ENCODE measurements around the gene MYH9.
"Not testable (repeated sequence)": the region's sequence is repeated elsewhere in the genome, so short reads cannot be mapped to it uniquely, and the experiment has no call there.

The MYH9 gene

GRCh38 chr22:36267896-36268485, 119.8 kb downstream of the MYH9 start:
- no peak overlapping the region for H3K27ac ChIP-seq
- ChIA-PET POLR2A (ENCODE audit: low non-redundant PET) (no interaction called here), CTCF (interaction anchor here (0.7 kb wide), 1 partner anchor 9 kb away, joined by 3 read pairs; no protein-coding TSS in a partner anchor)
- DNase-seq (ENCODE audit: low spot score), result no peak
- TF ChIP-seq, protein P1, sequence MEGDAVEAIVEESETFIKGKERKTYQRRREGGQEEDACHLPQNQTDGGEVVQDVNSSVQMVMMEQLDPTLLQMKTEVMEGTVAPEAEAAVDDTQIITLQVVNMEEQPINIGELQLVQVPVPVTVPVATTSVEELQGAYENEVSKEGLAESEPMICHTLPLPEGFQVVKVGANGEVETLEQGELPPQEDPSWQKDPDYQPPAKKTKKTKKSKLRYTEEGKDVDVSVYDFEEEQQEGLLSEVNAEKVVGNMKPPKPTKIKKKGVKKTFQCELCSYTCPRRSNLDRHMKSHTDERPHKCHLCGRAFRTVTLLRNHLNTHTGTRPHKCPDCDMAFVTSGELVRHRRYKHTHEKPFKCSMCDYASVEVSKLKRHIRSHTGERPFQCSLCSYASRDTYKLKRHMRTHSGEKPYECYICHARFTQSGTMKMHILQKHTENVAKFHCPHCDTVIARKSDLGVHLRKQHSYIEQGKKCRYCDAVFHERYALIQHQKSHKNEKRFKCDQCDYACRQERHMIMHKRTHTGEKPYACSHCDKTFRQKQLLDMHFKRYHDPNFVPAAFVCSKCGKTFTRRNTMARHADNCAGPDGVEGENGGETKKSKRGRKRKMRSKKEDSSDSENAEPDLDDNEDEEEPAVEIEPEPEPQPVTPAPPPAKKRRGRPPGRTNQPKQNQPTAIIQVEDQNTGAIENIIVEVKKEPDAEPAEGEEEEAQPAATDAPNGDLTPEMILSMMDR (conservative IDR thresholded peaks at IDR 0.05; ENCODE audit: low read depth), result no peak

DNA sequence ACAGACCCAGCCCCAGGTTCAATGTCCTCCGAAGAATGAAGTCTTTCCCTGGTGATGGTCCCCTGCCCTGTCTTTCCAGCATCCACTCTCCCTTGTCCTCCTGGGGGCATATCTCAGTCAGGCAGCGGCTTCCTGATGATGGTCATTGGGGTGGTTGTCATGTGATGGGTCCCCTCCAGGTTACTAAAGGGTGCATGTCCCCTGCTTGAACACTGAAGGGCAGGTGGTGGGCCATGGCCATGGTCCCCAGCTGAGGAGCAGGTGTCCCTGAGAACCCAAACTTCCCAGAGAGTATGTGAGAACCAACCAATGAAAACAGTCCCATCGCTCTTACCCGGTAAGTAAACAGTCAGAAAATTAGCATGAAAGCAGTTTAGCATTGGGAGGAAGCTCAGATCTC, 120.7 kb downstream of the MYH9 start:
- ChIA-PET POLR2A (ENCODE audit: low non-redundant PET) (no interaction called here), CTCF (no interaction called here)
- TF ChIP-seq, protein P1 (conservative IDR thresholded peaks at IDR 0.05; ENCODE audit: low read depth), result no peak
- H3K27ac ChIP-seq, result no peak overlapping the region
- DNase-seq (ENCODE audit: low spot score), result no peak

- DNase-seq (ENCODE audit: low spot score); POLR2A ChIA-PET (ENCODE audit: low non-redundant PET); H3K27ac ChIP-seq: not testable (repeated sequence)
- CTCF ChIA-PET, result interaction anchor here (0.6 kb wide), 1 partner anchor 14 kb away, joined by 3 read pairs; no protein-coding TSS in a partner anchor
Measured at GRCh38 chr22:36263886-36264664, 123.7 kb downstream of the MYH9 start.

GRCh38 chr22:36263216-36263673, 124.5 kb downstream of the MYH9 start:
- CTCF ChIA-PET, result interaction anchor here (0.6 kb wide), 1 partner anchor 15 kb away, joined by 3 read pairs; no protein-coding TSS in a partner anchor
- POLR2A ChIA-PET (ENCODE audit: low non-redundant PET); H3K27ac ChIP-seq; DNase-seq (ENCODE audit: low spot score): not testable (repeated sequence)

GRCh38 chr22:36262307-36262706, 125.5 kb downstream of the MYH9 start:
- DNase-seq (ENCODE audit: low spot score); CTCF ChIA-PET; H3K27ac ChIP-seq; POLR2A ChIA-PET (ENCODE audit: low non-redundant PET): not testable (repeated sequence)

- POLR2A ChIA-PET (ENCODE audit: low non-redundant PET); CTCF ChIA-PET; H3K27ac ChIP-seq; DNase-seq (ENCODE audit: low spot score): not testable (repeated sequence)
Measured at GRCh38 chr22:36261675-36262074, 126.1 kb downstream of the MYH9 start.

DNA sequence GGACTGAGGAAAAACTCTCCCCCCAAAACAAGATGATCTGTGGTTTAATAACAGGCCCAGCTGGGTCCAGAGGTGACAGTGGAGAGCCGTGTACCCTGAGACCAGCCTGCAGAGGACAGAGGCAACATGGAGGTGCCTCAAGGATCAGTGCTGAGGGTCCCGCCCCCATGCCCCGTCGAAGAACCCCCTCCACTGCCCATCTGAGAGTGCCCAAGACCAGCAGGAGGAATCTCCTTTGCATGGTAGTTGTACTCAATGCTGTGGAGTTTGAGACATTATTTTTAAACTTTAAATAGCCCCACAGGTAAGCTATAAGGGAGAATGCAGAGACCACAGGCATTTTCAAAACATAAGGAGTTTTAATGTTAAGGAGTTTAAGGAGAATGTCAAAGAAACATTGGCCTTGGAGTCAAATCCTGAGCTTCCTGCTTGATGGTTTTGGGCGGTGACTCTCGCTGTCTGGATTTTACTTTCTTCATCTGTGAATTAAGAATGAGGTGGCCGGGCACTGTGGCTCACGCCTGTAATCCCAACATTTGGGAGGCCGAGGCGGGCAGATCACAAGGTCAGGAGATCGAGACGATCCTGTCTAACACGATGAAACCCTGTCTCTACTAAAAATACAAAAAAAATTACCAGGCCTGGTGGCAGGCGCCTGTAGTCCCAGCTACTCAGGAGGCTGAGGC, 128.0 kb downstream of the MYH9 start:
- POLR2A ChIA-PET (ENCODE audit: low non-redundant PET), result no interaction called here
- no peak overlapping the region for H3K27ac ChIP-seq
- CTCF ChIA-PET, result interaction anchor here (0.5 kb wide), 1 partner anchor 596 kb away, joined by 3 read pairs; no protein-coding TSS in a partner anchor
- no peak for DNase-seq (ENCODE audit: low spot score)
- TF ChIP-seq, protein P1 (conservative IDR thresholded peaks at IDR 0.05; ENCODE audit: low read depth), result no peak

DNA sequence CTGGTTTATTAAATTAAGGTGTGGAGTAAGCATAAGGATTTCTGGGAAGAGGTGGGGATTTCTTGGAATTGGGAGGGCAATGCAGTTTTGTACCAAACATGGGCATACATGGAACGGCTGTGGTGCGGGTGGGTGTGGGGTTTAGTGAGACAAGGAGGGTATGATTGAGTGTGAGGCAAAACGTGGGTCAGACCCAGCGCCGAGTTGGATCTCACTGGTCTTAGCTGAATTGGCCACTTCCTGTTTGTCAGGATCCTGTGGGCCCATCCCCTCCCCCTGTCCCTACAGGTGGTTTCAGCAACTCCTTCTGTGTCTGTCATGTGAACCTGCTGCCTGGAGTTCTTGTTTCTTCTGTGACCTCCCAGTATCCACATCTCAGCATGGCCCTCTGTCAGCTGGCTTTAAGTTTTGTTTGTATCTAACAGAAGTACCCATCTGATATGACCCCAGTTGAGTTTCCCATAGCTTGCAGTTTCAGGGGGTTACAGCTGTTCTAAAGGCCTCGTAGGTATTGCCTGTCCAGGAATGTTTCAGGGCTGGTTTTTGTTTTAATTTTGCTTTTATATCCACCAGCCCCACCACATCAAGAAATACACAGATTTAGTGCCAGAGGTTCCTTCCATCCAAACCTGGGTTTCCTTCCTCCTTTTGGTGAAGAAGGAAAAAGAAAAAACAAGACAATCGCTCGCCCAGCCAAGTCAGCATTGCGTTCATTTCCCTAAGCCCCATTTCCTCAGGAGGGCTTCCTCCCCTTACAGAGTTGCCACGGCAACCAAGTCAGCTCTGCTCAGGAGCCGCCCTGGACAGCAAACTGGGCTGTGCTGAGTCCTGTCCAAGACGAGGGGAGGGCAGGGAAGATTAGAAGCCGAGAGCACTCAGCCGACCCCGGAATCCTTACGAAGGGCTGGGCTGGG, 128.8 kb downstream of the MYH9 start:
- ChIA-PET CTCF (no interaction called here), POLR2A (ENCODE audit: low non-redundant PET) (no interaction called here)
- no peak for DNase-seq (ENCODE audit: low spot score)
- TF ChIP-seq, protein P1 (conservative IDR thresholded peaks at IDR 0.05; ENCODE audit: low read depth), result no peak
- no peak overlapping the region for H3K27ac ChIP-seq
